ENCODE results near the gene RACK1. TPM values are rescaled to one million over a fixed set of nuclear protein-coding genes. Genes with fewer than 3 reads are reported as not detected.
A peak's percentile ranks its signal among the peaks of the same experiment; 100 is the strongest.
"Not testable (repeated sequence)": the region's sequence is repeated elsewhere in the genome, so short reads cannot be mapped to it uniquely, and the experiment has no call there.

RACK1 gene
- total and polyA plus RNA-seq, 4 donors, result 310 to 2,255 (median 940) TPM

- WGBS, result 89% methylated on average over 7 of the region's 7 CpGs
- no peaks in the 10 kb centered on the region for H3K4me1 ChIP-seq (ENCODE audit: control insufficient read depth in 4 of 4, insufficient read depth in 4 of 4, low read length in 3 of 4)
- H3K36me3 ChIP-seq (ENCODE audit: control insufficient read depth in 4 of 4, insufficient read depth in 3 of 4, low read depth in 1 of 4, low read length in 3 of 4), result no peaks in the 10 kb centered on the region
- no peaks in the 10 kb centered on the region for H3K9me3 ChIP-seq (ENCODE audit: control insufficient read depth in 4 of 4, low read length in 3 of 4)
- no peaks in the 10 kb centered on the region for H3K27me3 ChIP-seq (ENCODE audit: control insufficient read depth in 4 of 4, insufficient read depth in 4 of 4, low read length in 3 of 4)
- no peak overlapping the region for H3K4me3 ChIP-seq (ENCODE audit: low read depth in 1 of 3, low read length in 3 of 3)
- H3K9ac ChIP-seq (ENCODE audit: low read depth in 1 of 2, low read length in 2 of 2), result no peak overlapping the region
- no peak overlapping the region for H3K27ac ChIP-seq (ENCODE audit: low read depth in 1 of 2, low read length in 2 of 2)
- no peak for DNase-seq (ENCODE audit: low spot score)
- TF ChIP-seq RXRA (IDR thresholded peaks at IDR 0.05) (no peak), YY1 (IDR thresholded peaks at IDR 0.05) (no peak), FOXA2 (IDR thresholded peaks at IDR 0.05) (no peak), ZBTB33 (IDR thresholded peaks at IDR 0.05) (no peak), TAF1 (conservative IDR thresholded peaks at IDR 0.05) (no peak), GABPA (IDR thresholded peaks at IDR 0.05 in 1 of 2, conservative IDR thresholded peaks at IDR 0.05 in 1 of 2) (no peak), CTCF (IDR thresholded peaks at IDR 0.05; ENCODE audit: low read depth, low read length, missing input control) (no peak), JUND (IDR thresholded peaks at IDR 0.05) (no peak)
- TF ChIP-seq, protein P1, sequence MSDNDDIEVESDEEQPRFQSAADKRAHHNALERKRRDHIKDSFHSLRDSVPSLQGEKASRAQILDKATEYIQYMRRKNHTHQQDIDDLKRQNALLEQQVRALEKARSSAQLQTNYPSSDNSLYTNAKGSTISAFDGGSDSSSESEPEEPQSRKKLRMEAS (IDR thresholded peaks at IDR 0.05), result no peak
Observed at GRCh38 chr5:181280251-181280762, 36.6 kb upstream of the RACK1 start.

DNA sequence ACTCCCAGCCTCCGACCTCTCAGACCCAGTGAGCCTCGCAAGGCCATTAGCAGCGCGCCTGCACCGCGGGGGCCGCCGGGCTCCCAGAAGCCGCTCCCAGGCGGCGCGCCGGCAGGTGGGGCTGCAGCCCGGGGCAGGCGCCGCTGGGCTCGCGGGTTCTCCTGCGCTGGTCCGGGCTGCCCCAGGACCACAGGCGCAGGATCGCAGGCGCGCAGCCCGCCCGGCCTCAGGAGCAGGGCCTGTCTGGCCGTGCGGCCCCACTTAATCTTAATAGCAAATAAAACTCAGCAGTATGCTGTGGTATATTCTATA lies 29.7 kb upstream of the RACK1 start:
- H3K9ac ChIP-seq (ENCODE audit: low read depth in 1 of 2, low read length in 2 of 2); H3K27me3 ChIP-seq (ENCODE audit: control insufficient read depth in 4 of 4, insufficient read depth in 4 of 4, low read length in 3 of 4); H3K4me1 ChIP-seq (ENCODE audit: control insufficient read depth in 4 of 4, insufficient read depth in 4 of 4, low read length in 3 of 4); H3K9me3 ChIP-seq (ENCODE audit: control insufficient read depth in 4 of 4, low read length in 3 of 4); H3K4me3 ChIP-seq (ENCODE audit: low read depth in 1 of 3, low read length in 3 of 3); H3K36me3 ChIP-seq (ENCODE audit: control insufficient read depth in 4 of 4, insufficient read depth in 3 of 4, low read depth in 1 of 4, low read length in 3 of 4); H3K27ac ChIP-seq (ENCODE audit: low read depth in 1 of 2, low read length in 2 of 2): not testable (repeated sequence)
- peak; percentile 48 for DNase-seq (ENCODE audit: low spot score)
- TF ChIP-seq CTCF (IDR thresholded peaks at IDR 0.05; ENCODE audit: low read depth, low read length, missing input control) (peak; percentile 43), RAD21 (IDR thresholded peaks at IDR 0.05) (peak; percentile 45 to 55)
- 19% methylated on average over 28 of the region's 28 CpGs for WGBS

DNA sequence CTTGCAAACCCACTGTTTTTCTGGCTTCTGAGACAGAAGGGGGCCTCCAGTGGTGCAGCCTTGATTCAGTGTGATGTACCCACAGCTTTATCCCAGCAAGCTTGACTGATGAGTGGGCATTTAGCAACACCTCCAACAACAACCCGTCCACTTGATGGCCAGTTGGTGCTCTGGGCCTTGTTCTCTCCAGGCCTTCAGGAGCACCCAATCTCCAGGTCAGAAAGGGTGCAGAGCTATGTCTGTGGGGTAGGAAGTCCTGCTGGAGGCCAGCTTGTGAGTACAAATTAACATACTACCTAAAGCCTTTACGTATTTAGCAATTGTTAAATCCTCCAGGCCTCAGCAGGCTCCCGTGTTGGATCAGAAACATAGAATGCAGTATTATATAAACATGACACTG lies 27.4 kb upstream of the RACK1 start:
- WGBS, result 93% methylated on average over 3 of the region's 3 CpGs
- TF ChIP-seq ZBTB33 (IDR thresholded peaks at IDR 0.05), result no peak
- TF ChIP-seq JUND (IDR thresholded peaks at IDR 0.05), result no peak
- no peak for TF ChIP-seq RAD21 (IDR thresholded peaks at IDR 0.05)
- no peak for TF ChIP-seq HNF4A (conservative IDR thresholded peaks at IDR 0.05)
- no peak for TF ChIP-seq HNF4G (IDR thresholded peaks at IDR 0.05)
- TF ChIP-seq EGR1 (IDR thresholded peaks at IDR 0.05; ENCODE audit: low read depth in 2 of 2), result no peak
- TF ChIP-seq TAF1 (conservative IDR thresholded peaks at IDR 0.05), result no peak
- Histone ChIP-seq H3K9ac (ENCODE audit: low read depth in 1 of 2, low read length in 2 of 2) (no peak overlapping the region), H3K9me3 (ENCODE audit: control insufficient read depth in 4 of 4, low read length in 3 of 4) (no peaks in the 10 kb centered on the region), H3K4me3 (ENCODE audit: low read depth in 1 of 3, low read length in 3 of 3) (no peak overlapping the region), H3K36me3 (ENCODE audit: control insufficient read depth in 4 of 4, insufficient read depth in 3 of 4, low read depth in 1 of 4, low read length in 3 of 4) (no peaks in the 10 kb centered on the region), H3K4me1 (ENCODE audit: control insufficient read depth in 4 of 4, insufficient read depth in 4 of 4, low read length in 3 of 4) (peaks cover 0 to 3% (median 0%) of the 10 kb centered on the region in 4 donors), H3K27me3 (ENCODE audit: control insufficient read depth in 4 of 4, insufficient read depth in 4 of 4, low read length in 3 of 4) (no peaks in the 10 kb centered on the region), H3K27ac (ENCODE audit: low read depth in 1 of 2, low read length in 2 of 2) (no peak overlapping the region)
- DNase-seq (ENCODE audit: low spot score), result no peak

DNA sequence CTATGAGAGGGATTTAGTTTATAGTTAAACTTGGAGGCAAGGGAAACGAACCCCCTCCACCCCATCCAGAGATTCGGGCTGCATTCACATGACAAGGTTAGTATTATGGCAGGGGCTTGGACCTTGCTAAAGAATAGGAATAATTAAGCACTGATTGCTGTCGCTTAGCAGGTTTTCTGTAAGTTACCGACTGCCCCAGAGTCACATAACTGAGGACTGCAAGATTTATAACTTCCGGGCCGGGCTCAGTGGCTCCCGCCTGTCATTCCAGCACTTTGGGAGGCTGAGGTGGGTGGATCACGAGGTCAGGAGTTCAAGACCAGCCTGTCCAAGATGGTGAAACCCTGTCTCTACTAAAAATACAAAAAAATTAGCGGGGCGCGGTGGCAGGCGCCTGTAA lies 24.2 kb upstream of the RACK1 start:
- H3K27ac ChIP-seq (ENCODE audit: low read depth in 1 of 2, low read length in 2 of 2); H3K4me3 ChIP-seq (ENCODE audit: low read depth in 1 of 3, low read length in 3 of 3); H3K9ac ChIP-seq (ENCODE audit: low read depth in 1 of 2, low read length in 2 of 2); H3K9me3 ChIP-seq (ENCODE audit: control insufficient read depth in 4 of 4, low read length in 3 of 4); H3K4me1 ChIP-seq (ENCODE audit: control insufficient read depth in 4 of 4, insufficient read depth in 4 of 4, low read length in 3 of 4); DNase-seq (ENCODE audit: low spot score); H3K27me3 ChIP-seq (ENCODE audit: control insufficient read depth in 4 of 4, insufficient read depth in 4 of 4, low read length in 3 of 4); H3K36me3 ChIP-seq (ENCODE audit: control insufficient read depth in 4 of 4, insufficient read depth in 3 of 4, low read depth in 1 of 4, low read length in 3 of 4): not testable (repeated sequence)
- WGBS, result 90% methylated on average over 12 of the region's 12 CpGs

Data from liver (tissue), 9 donors.